HG02588 (cell line): ENCODE results near the gene PTPN7.
"Not testable (repeated sequence)": the region's sequence is repeated elsewhere in the genome, so short reads cannot be mapped to it uniquely, and the experiment has no call there.

ENCODE experiments used
- ATAC-seq: cut with Tn5 transposase; IDR thresholded peaks from one replicate; pipeline ENCODE4 v1.9.1; 2021; ENCODE audit warnings: mild to moderate bottlenecking, moderate library complexity; ENCODE audit not compliant: unreplicated experiment

Gene PTPN7

DNA sequence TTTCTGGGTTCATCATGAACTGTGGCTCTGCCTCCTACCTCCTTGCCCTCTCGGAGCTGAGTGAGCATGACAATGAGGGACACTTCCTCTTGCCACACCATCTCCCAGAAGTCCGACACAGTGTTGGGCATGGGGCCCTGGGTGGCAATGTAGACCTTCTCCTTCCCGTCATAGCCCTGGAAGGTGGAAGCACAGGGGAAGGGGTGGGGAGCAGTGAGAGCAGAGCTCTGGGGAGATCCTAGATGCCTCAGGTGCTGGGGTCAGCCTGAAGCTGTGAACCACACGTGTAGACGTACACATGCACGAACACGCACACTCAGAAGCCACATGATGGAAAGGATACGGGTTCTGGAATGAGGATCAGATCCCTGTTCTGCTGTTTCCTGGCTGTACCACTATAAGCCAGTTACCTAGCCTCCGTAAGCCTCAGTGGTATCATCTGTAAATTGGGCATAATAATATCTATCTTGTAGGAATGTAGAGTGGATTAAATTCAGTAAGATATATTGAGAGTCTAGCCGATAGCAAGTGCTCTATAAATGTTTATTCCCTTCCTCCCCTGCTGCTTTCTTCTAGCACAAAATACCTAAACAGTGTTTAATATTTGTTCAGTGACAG is 6.1 kb downstream of the PTPN7 start:
- ATAC-seq = no peak

- no peak for ATAC-seq
Measured at GRCh38 chr1:202153284-202153683, 7.1 kb downstream of the PTPN7 start.

- ATAC-seq = no peak
Measured at GRCh38 chr1:202152399-202152798, 8.0 kb downstream of the PTPN7 start.

- no peak for ATAC-seq
Measured at GRCh38 chr1:202151045-202151444, 9.4 kb downstream of the PTPN7 start.

DNA sequence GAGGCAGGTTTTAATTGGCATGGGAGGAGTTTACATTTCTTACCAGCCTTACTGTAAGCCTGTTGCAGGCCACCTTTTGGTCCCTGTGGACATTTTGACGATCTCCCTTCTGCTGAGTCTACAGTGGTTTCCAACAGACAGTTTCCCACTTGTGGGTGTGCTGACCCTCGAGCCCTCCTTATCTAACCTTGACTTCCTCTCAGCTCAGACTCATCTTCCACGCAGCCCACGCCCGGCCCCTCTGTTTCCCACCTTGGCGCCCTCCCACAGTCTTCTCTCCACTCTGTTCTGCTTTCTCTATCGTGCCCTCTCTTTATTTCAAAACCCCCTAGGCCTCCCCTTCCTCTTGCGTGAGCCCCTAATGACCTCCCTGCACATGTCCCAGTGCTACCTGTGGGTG is 9.8 kb downstream of the PTPN7 start:
- no peak for ATAC-seq

- ATAC-seq = no peak
Measured at GRCh38 chr1:202150187-202150586, 10.2 kb downstream of the PTPN7 start.

DNA sequence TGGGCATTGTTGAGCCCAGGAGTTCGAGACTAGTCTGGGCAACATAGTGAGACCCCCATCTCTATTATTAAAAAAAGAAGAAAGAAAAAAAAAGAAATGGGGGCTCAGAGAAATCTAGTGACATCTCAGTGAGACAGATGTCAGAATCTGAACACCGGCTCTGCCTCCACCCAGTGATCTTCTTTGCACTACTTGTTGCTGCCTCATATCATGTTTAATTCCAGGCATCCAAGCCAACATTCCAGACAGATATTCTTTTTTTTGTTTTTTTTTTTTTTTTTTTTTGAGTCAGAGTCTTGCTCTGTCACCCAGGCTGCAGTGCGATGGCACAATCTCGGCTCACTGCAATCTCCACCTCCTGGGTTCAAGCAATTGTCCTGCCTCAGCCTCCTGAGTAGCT is 10.8 kb downstream of the PTPN7 start:
- ATAC-seq = no peak

DNA sequence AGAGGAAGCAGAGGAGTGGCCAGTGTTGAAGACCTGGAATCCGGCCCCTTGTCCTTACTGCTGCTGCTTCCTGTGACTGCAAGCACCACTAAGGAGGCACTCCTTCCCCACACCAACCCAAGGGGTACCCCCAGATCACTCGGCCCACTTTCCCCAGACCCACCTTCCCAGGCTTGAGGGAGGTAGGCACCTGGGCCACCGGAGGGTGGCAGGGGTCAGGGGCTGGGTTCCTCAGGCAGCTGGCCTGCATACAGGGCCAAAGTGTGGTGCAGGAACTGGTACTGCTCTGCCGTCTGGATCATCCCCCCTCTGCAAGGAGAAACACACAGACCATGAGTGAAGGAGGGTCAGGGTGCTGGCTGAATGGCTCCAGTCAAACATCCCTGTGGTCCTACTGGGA is 12.0 kb downstream of the PTPN7 start:
- no peak for ATAC-seq

- ATAC-seq = no peak
Measured at GRCh38 chr1:202146993-202147392, 13.4 kb downstream of the PTPN7 start.

- ATAC-seq = no peak
Measured at GRCh38 chr1:202146279-202146678, 14.1 kb downstream of the PTPN7 start.

DNA sequence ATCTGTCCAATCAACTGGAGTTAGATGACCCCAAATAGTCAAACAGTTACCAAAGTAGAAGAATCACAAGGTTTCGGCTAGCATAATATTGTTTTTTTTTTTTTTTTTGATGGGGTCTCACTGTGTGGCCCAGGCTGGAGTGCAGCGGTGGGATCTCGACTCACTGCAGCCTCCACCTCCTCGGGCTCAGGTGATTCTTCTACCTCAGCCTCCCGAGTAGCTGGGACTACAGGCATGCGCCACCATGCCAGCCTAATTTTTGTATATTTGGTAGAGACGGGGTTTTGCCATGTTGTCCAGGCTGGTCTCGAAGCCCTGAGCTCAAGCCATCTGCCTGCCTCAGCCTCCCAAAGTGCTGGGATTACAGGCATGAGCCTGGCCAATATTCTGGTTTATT is 14.7 kb downstream of the PTPN7 start:
- ATAC-seq = not testable (repeated sequence)

DNA sequence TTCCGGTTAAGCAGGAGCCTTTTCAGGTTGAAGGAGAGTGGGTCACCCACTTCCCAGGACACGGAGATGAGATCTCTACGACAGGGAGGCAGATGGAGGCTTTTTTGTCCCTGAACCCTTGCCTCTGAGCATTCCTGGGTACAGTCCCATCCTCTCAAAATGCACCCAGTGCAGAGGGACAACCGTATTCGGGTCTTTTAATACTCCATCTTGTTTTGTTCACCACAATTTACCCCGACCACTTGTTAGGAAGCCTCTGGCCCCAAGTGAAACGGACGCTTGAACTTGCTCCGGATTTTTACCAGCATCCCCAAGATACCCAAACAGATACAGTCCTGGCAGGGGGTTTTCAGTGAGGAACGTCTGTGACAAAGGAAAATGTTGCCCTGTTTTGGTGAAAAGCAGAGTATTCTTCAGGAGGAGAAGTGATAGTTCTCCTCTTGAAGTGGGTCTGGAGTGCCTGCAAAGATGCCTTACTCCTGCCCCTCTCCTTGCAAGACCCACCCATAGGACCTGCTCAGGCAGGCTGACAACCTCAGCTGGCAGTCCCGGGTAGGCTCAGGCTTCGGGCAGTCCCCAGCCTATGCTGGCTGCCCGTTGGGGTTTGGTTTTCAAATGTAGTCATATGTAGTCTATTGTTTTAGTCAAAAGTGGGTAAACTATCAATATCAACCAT is 15.2 kb downstream of the PTPN7 start:
- ATAC-seq = no peak

GRCh38 chr1:202144402-202145067 is 15.9 kb downstream of the PTPN7 start, which contains the start of gene ARL8A:
Gene ARL8A, minus strand, starts transcription at chr1:202144737. Its CDS starts 165 bp downstream, at chr1:202144572.
- peak; percentile 56 for ATAC-seq

DNA sequence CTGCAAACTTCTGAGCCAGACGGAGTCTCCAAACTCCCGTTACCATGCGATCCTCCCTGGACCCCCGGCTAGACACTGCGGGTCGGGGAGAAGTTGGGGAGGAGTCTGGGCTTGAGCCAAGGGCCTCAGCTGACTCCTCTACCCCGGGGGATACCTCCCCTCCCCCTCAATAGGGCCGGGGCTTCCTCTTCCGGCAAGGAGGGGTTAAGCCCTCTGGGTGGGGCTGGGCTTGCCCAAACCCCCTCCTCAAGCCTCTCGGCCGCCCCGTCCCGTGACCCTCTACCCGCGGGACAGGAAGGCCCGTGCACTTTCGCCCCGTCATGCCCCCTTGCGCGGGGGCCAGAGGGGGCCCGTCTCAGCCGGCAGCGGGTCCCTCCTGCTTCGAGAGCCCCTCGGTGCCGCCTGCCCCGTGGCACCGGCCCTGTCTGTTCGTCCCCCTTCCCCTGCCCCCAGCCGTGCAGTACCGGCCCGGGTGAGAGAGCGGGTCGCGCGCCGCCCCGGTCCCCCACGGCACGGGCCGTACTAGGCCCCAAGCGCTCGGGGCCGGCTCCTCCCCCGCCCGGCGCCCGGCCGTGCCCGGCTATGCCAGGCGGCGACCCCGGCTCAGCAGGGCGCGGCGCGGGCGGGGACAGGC is 16.5 kb downstream of the PTPN7 start:
- peak; percentile 49 for ATAC-seq

DNA sequence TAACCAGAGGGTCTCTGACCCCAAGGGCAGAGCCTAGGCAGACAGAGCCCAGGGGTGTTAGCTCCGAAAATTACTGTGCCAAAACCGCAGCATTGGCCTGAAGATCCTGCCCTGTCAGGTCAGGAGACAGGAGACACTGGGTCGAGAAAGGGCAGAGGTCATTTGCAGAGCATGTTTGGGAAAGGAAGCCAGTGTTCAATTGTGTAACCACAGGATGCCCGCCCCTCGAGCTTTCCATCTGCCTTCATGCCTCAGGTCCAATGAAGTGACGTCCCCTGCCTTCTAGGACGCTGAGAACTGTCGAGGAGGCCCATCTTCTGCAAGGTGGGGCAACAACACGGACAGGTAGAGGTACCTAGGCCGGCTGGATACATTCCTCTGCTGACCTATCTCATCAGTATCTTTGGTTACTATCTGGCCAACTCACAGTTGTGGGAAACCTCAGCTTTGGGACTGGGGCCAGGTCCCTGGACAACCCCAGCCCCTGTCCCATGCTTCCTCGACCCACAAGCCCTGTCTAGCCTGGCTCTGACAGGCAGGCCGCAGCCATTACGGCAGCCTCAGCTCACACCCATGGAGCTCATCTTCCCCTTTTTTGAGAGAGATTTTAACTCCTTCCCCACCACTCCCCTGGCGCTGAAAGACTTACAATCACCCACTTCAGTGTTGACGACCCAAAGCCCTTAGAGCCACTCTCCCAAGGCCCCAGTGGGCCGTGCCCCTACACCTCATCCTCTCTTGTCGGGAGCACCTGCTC is 17.2 kb downstream of the PTPN7 start:
- ATAC-seq = peak; percentile 20

GRCh38 chr1:202141468-202141867 is 18.9 kb downstream of the PTPN7 start:
- ATAC-seq = not testable (repeated sequence)

GRCh38 chr1:202140833-202141232 is 19.6 kb downstream of the PTPN7 start:
- no peak for ATAC-seq

GRCh38 chr1:202135221-202135721 is 25.1 kb downstream of the PTPN7 start:
- peak; percentile 74 for ATAC-seq

DNA sequence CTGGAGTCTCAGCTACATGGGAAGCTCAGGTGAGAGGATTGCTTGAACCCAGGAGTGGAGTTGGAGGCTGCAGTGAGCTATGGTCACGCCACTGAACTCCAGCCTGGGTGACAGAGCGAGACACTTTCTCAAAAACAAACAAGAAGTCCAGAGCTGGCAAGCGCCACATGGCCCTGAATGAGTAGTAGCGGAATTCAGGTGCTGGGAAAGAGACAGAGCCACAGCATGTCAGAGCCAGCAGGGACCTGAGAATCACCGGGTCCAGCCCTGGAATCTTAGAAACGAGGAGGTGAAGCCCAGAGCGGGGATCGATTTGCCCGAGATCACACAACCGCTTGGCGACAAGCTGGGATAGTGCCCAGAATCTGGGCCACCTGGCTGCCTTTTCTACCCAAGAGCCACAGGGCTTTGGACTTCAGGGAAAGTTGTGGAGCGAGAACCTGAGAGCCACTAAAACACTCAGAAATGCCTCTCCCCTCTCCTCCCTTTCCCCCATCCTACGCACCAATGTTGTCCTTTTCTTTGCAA is 25.7 kb downstream of the PTPN7 start:
- no peak for ATAC-seq

DNA sequence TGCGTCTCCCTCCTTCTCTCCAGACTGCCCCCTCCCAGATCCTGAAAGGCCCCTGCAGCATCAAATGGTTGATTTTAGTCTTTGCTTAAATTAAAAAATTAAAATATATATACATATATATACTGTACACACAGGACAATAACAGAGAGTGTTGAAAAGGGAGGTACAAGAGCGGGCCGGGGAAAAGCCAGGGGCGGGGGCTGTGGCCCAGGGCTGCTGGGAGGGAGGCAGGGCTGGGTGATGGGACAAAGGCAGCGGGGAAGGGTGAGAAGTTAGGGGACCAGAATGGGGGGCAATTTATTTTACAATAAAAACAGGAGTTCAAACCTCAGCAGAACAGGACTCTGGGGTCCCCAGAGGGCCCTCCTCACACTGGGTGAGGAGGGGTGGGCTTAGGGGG is 26.4 kb downstream of the PTPN7 start:
- no peak for ATAC-seq

GRCh38 chr1:202133496-202133895 is 26.9 kb downstream of the PTPN7 start:
- ATAC-seq = no peak
